ENCODE measurements around the gene CRKL.

CRKL gene

DNA sequence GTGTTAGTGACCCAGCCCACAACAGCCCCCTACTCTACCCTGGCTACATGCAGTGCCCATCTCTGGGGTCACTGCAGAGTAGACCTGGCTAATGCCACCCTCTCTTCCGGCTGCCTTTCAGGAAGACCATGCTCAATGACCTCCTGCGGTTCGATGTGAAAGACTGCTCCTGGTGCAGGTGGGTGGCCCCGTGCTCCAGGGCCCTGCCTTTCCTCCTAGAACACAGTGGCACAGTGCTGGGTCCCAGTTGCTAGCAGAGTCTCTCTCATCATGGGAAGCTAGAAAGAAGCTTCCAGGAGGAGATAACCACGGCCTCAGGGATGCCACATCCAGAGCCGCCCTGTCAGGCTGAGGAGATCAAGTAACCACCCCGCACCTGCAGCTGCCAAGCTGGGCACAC is 68.5 kb downstream of the CRKL start:
- DNase-seq (ENCODE audit: low read depth, low spot score): no peak
- Histone ChIP-seq H3K9me3 (ENCODE audit: control insufficient read depth, insufficient read depth, low read length) (no peaks in the 10 kb centered on the region), H3K27me3 (ENCODE audit: control insufficient read depth, insufficient read depth, low read length) (no peaks in the 10 kb centered on the region), H3K36me3 (ENCODE audit: control insufficient read depth, insufficient read depth, low read length) (peaks cover 5% of the 10 kb centered on the region; the same call in 1 of the 2 replicates), H3K27ac (ENCODE audit: low read length) (no peak overlapping the region), H3K4me3 (ENCODE audit: low read length) (no peak overlapping the region), H3K4me1 (ENCODE audit: control insufficient read depth, insufficient read depth, low read length) (peaks cover 2% of the 10 kb centered on the region; the same call in 1 of the 2 replicates)
- WGBS (ENCODE audit: insufficient coverage, insufficient read length): no CpG with 5 or more reads among the region's 7 CpGs

DNA sequence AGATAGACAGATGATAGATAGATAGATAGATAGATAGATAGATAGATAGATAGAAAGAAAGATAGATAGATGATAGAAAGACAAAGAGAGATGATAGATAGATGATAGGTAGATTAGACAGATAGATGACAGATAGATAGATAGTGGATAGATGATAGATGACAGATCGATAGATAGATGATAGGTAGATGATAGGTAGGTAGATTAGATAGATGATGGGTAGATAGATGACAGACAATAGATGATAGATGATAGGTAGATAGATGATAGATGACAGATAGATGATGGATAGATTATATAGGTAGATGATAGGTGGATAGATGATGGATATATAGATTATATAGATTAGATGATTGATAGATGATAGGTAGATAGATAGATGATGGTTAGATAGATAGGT is 69.2 kb downstream of the CRKL start:
- no peak overlapping the region for H3K4me3 ChIP-seq (ENCODE audit: low read length)
- WGBS (ENCODE audit: insufficient coverage, insufficient read length): 100% methylated on average over 1 of the region's 1 CpG
- no peaks in the 10 kb centered on the region for H3K27me3 ChIP-seq (ENCODE audit: control insufficient read depth, insufficient read depth, low read length)
- no peaks in the 10 kb centered on the region for H3K9me3 ChIP-seq (ENCODE audit: control insufficient read depth, insufficient read depth, low read length)
- no peak overlapping the region for H3K27ac ChIP-seq (ENCODE audit: low read length)
- H3K36me3 ChIP-seq (ENCODE audit: control insufficient read depth, insufficient read depth, low read length): peaks cover 5% of the 10 kb centered on the region; the same call in 1 of the 2 replicates
- no peak for DNase-seq (ENCODE audit: low read depth, low spot score)
- H3K4me1 ChIP-seq (ENCODE audit: control insufficient read depth, insufficient read depth, low read length): peaks cover 2% of the 10 kb centered on the region; the same call in 1 of the 2 replicates

- no CpG with 5 or more reads among the region's 14 CpGs for WGBS (ENCODE audit: insufficient coverage, insufficient read length)
- H3K36me3 ChIP-seq (ENCODE audit: control insufficient read depth, insufficient read depth, low read length): peaks cover 15% of the 10 kb centered on the region
- H3K4me1 ChIP-seq (ENCODE audit: control insufficient read depth, insufficient read depth, low read length): peaks cover 2% of the 10 kb centered on the region; the same call in 1 of the 2 replicates
- H3K4me3 ChIP-seq (ENCODE audit: low read length): no peak overlapping the region
- no peak overlapping the region for H3K27ac ChIP-seq (ENCODE audit: low read length)
- DNase-seq (ENCODE audit: low read depth, low spot score): no peak
- H3K27me3 ChIP-seq (ENCODE audit: control insufficient read depth, insufficient read depth, low read length): no peaks in the 10 kb centered on the region
- H3K9me3 ChIP-seq (ENCODE audit: control insufficient read depth, insufficient read depth, low read length): no peaks in the 10 kb centered on the region
Measured at GRCh38 chr22:20987375-20987774, 70.2 kb downstream of the CRKL start.

DNA sequence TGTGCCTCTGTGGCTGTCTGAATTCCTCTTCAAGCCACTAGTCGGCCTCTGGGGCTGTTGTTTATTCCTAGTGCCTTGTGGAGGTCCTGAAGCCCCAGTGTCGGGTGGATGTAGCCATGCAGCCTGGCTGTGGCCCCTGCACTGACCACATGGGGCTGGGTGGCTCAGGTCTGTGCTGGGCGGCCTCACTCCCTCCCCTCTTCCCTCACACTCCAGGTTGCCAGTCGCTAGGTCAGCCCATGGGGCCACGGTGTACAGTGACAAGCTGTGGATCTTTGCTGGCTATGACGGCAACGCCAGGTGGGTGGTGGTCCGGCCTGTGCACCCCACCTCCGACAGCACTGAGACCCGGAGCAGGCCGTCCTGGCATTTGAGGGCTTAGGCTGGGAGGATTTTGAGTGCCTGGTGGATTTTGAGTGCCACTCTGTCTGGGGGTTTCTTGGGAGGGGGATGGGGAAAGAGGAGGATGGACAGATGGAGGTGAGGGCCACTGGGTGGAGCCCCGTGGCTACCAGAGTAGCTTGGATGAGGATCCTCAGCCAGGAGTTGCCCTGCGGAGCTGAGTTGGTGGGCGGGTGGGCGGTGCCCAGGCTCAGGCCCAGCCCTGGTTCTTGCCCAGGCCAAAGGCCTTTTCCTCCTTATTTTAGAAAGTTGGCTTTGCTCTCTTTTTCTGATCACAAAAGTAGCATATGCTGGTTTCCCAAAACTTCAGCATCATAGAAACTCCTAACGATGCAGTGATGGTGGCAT is 71.5 kb downstream of the CRKL start:
- WGBS (ENCODE audit: insufficient coverage, insufficient read length): no CpG with 5 or more reads among the region's 16 CpGs
- no peak for DNase-seq (ENCODE audit: low read depth, low spot score)
- H3K4me3 ChIP-seq (ENCODE audit: low read length): no peak overlapping the region
- no peak overlapping the region for H3K27ac ChIP-seq (ENCODE audit: low read length)
- no peaks in the 10 kb centered on the region for H3K27me3 ChIP-seq (ENCODE audit: control insufficient read depth, insufficient read depth, low read length)
- H3K36me3 ChIP-seq (ENCODE audit: control insufficient read depth, insufficient read depth, low read length): peaks cover 21% of the 10 kb centered on the region
- no peaks in the 10 kb centered on the region for H3K4me1 ChIP-seq (ENCODE audit: control insufficient read depth, insufficient read depth, low read length)
- no peaks in the 10 kb centered on the region for H3K9me3 ChIP-seq (ENCODE audit: control insufficient read depth, insufficient read depth, low read length)

GRCh38 chr22:20989323-20990138 is 72.3 kb downstream of the CRKL start:
- WGBS (ENCODE audit: insufficient coverage, insufficient read length): no CpG with 5 or more reads among the region's 17 CpGs
- Histone ChIP-seq H3K9me3 (ENCODE audit: control insufficient read depth, insufficient read depth, low read length) (no peaks in the 10 kb centered on the region), H3K36me3 (ENCODE audit: control insufficient read depth, insufficient read depth, low read length) (peaks cover 21% of the 10 kb centered on the region), H3K27ac (ENCODE audit: low read length) (no peak overlapping the region), H3K4me3 (ENCODE audit: low read length) (no peak overlapping the region), H3K4me1 (ENCODE audit: control insufficient read depth, insufficient read depth, low read length) (no peaks in the 10 kb centered on the region), H3K27me3 (ENCODE audit: control insufficient read depth, insufficient read depth, low read length) (no peaks in the 10 kb centered on the region)
- no peak for DNase-seq (ENCODE audit: low read depth, low spot score)

DNA sequence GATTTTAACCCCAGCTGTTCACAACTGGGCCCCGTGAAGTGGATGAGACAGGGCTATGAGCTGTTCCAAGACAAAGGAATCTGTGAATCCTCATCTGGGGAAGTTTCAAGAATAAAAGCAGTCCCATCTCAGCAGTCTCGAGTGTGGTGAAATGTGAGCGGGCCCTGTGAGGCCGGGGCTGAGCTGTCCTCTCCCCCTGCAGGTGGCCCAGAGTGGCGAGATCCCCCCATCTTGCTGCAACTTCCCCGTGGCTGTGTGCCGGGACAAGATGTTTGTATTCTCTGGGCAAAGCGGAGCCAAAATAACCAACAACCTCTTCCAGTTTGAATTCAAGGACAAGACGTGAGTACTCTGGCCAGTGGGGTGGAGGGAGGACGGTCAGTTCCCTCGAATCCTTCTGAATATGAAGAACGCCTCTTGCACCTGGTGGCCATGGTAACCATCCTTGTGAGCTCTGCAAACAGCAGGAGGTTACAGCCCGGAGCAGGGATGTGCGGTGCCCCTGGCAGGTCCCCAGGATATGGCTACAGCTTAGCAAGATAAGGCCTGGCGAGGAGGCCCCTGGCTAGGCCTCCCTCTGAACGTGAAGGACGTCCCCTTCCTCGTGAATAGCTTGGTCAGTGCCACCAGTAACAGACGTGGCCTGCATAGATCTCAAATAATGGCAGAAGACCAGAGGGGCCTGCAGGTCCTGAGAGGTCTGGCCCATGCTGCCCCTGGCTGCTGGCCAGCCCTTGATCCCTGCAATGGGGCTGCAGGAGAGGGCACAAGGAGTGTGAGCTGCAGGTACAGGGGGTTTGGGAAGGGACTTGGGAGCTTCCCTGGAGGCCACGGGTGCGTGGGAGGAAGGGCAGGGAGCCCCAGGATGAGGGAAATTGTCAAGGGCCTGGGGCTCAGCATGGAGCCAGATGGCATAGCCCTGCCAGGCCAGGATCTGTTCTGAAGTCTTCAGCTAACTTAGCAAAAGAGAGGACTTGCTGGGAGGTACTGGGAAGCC is 73.3 kb downstream of the CRKL start:
- no peaks in the 10 kb centered on the region for H3K27me3 ChIP-seq (ENCODE audit: control insufficient read depth, insufficient read depth, low read length)
- H3K27ac ChIP-seq (ENCODE audit: low read length): no peak overlapping the region
- H3K4me1 ChIP-seq (ENCODE audit: control insufficient read depth, insufficient read depth, low read length): no peaks in the 10 kb centered on the region
- DNase-seq (ENCODE audit: low read depth, low spot score): no peak
- WGBS (ENCODE audit: insufficient coverage, insufficient read length): no CpG with 5 or more reads among the region's 21 CpGs
- no peaks in the 10 kb centered on the region for H3K9me3 ChIP-seq (ENCODE audit: control insufficient read depth, insufficient read depth, low read length)
- no peak overlapping the region for H3K4me3 ChIP-seq (ENCODE audit: low read length)
- peaks cover 21% of the 10 kb centered on the region for H3K36me3 ChIP-seq (ENCODE audit: control insufficient read depth, insufficient read depth, low read length)

DNA sequence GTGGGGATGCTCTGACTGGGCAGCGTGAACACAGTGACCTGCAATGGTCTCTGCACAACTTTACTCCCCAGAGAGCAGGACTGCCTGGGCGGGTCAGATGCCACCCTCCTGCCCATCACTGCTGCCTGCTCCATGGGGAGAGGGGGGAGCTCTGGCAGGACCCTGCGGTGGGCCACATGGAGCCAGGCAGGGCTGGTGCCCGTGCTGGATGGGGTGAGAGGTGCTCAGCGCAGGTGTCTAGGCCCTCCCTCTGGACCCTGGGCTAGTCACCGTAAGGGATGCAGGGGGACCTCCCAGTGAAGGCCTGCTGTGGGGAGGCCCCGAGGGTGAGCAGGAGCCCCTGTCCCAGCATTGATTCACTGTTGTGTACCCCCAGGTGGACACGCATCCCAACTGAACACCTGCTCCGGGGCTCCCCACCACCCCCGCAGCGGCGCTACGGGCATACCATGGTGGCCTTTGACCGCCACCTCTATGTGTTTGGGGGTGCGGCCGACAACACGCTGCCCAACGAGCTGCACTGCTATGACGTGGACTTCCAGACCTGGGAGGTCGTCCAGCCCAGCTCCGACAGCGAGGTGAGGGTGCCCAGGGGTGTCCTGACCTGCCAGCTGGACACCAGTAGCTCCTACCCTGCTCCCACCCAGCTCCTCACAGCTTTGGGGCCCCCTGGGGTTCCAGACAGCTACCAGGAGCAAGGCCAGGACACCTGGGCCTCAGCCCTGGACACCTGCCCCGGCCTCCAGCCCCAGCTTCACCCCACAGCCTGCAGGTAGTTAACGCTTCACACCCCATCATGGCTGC is 74.2 kb downstream of the CRKL start:
- H3K4me3 ChIP-seq (ENCODE audit: low read length): no peak overlapping the region
- H3K27me3 ChIP-seq (ENCODE audit: control insufficient read depth, insufficient read depth, low read length): no peaks in the 10 kb centered on the region
- H3K9me3 ChIP-seq (ENCODE audit: control insufficient read depth, insufficient read depth, low read length): no peaks in the 10 kb centered on the region
- DNase-seq (ENCODE audit: low read depth, low spot score): no peak
- peaks cover 16% of the 10 kb centered on the region for H3K36me3 ChIP-seq (ENCODE audit: control insufficient read depth, insufficient read depth, low read length)
- no peak overlapping the region for H3K27ac ChIP-seq (ENCODE audit: low read length)
- no CpG with 5 or more reads among the region's 24 CpGs for WGBS (ENCODE audit: insufficient coverage, insufficient read length)
- H3K4me1 ChIP-seq (ENCODE audit: control insufficient read depth, insufficient read depth, low read length): no peaks in the 10 kb centered on the region

DNA sequence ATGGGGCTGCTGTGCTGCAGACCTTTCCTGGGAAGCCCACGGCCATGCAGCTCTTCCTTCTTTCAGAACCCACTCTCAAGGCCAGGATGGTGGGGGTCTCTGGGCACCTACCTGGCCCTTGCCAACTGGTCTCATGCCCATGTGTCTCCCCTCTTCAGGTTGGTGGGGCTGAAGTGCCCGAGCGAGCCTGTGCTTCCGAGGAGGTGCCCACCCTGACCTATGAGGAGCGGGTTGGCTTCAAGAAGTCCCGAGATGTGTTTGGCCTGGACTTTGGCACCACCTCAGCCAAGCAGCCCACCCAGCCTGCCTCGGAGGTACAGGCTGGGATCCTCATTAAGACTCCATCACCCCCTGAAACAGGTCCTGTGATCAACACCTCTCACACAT is 74.8 kb downstream of the CRKL start:
- Histone ChIP-seq H3K27ac (ENCODE audit: low read length) (no peak overlapping the region), H3K4me3 (ENCODE audit: low read length) (no peak overlapping the region), H3K9me3 (ENCODE audit: control insufficient read depth, insufficient read depth, low read length) (no peaks in the 10 kb centered on the region), H3K4me1 (ENCODE audit: control insufficient read depth, insufficient read depth, low read length) (no peaks in the 10 kb centered on the region; the same call in 1 of the 2 replicates), H3K27me3 (ENCODE audit: control insufficient read depth, insufficient read depth, low read length) (no peaks in the 10 kb centered on the region), H3K36me3 (ENCODE audit: control insufficient read depth, insufficient read depth, low read length) (peaks cover 16% of the 10 kb centered on the region)
- no CpG with 5 or more reads among the region's 7 CpGs for WGBS (ENCODE audit: insufficient coverage, insufficient read length)
- DNase-seq (ENCODE audit: low read depth, low spot score): no peak

DNA sequence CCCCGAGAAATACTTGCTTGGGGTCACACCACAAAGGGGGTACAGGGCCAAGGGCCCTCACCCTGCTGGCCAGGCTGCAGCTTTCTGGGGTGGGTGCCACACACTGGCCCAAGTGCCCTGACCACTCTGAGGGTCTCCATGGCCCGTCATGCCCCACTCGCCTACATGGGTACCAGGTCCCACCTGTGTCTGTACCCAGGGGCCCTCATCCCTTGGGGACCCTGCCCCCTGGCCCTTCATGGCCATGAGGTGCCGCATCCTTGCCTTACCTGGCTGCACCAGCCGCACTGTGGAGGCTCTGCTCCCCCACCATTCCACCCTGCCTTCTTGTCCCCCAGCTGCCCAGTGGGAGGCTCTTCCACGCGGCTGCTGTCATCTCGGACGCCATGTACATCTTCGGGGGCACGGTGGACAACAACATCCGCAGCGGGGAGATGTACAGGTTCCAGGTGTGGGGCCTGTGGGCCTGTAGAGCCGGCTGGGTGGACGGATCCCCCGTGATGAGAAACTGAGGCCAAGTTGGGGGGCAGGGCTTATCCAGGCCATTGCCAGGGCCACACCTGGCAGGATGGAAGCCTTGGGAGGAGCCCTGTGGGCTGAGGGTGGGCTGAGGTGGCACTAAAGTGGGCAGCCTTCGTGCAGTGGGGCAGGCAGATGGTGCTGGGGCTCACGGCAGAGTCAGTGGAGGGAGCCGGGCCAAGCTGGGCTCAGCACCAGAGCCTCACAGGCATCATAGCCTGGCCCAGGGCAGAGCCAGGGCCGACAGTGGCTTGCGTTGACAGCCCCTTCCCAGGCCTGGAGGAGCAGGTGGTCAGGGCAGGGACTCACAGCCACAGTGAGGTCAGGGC is 75.5 kb downstream of the CRKL start:
- H3K4me1 ChIP-seq (ENCODE audit: control insufficient read depth, insufficient read depth, low read length): no peaks in the 10 kb centered on the region; the same call in 1 of the 2 replicates
- DNase-seq (ENCODE audit: low read depth, low spot score): no peak
- H3K36me3 ChIP-seq (ENCODE audit: control insufficient read depth, insufficient read depth, low read length): peaks cover 16% of the 10 kb centered on the region
- no peak overlapping the region; the same call in 1 of the 2 replicates for H3K4me3 ChIP-seq (ENCODE audit: low read length)
- H3K9me3 ChIP-seq (ENCODE audit: control insufficient read depth, insufficient read depth, low read length): no peaks in the 10 kb centered on the region
- no CpG with 5 or more reads among the region's 21 CpGs for WGBS (ENCODE audit: insufficient coverage, insufficient read length)
- H3K27me3 ChIP-seq (ENCODE audit: control insufficient read depth, insufficient read depth, low read length): no peaks in the 10 kb centered on the region
- no peak overlapping the region for H3K27ac ChIP-seq (ENCODE audit: low read length)
